GDM1 (cell line): Measurements from ENCODE around the gene RBPJ.
A peak's percentile ranks its signal among the peaks of the same experiment; 100 is the strongest.

Experiments used
- DNase-seq: peaks from one replicate; lab custom pipeline; 2025; lab: John Stamatoyannopoulos, UW

The RBPJ gene

GRCh38 chr4:26420438-26420837, 99.6 kb downstream of the RBPJ start:
- no peak for DNase-seq

DNA sequence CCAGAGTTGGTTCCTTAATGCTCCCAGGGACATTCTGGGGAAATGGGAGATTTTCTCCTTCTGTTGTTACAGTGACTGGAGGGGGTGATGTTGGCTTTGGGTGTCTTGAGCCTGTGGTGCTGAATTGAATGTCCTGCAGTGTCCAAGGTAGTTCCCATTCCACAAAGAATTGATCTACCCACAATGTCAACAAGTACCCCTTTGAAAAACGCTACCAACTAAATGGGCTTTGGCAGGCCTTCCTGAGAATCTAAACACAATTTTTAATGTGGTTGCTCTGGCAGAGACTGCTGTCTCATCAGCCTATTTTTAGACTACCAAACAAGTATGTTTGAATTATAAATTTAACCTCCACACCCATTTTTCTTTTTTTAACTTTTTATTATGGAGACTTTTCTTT, 100.1 kb downstream of the RBPJ start:
- no peak for DNase-seq

GRCh38 chr4:26424153-26424552, 103.3 kb downstream of the RBPJ start:
- DNase-seq, result no peak

DNA sequence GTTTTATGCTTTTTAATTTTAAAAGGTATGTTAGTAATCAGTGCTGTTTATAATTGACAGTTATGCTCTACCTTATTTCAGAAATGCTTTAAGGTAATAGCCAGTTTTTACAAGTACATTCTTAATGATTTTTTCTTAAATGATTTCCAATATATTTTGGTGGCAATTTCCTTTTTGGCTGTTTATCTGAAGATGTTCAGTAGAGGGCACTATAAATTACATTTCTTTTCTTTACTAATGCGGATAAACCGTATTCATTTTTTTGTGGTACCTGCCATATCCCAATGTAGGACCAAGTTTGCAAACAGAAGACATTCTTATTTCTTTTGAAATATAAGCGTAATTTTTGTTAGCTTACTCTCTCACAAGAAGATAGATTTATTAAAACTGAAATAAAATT, 104.0 kb downstream of the RBPJ start:
- DNase-seq, result no peak

- no peak for DNase-seq
These were observed 105.1 kb downstream of the RBPJ start for GRCh38 chr4:26425953-26426352.

GRCh38 chr4:26426892-26427291, 106.1 kb downstream of the RBPJ start:
- no peak for DNase-seq

DNA sequence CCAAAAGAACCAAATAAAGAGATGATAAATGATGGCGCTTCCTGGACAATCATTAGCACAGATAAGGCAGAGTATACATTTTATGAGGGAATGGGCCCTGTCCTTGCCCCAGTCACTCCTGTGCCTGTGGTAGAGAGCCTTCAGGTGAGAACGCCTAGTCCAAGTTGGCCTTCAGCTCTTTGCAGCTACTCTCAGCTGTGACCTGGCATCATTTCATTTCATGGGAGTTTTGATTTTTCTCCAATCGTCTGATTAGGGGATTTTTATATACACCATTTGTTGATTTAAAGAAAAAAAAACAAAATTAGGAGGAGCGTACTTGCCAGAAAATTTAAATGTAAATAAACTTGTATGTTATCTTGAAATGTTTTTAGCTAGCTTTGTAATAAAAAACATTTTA, 109.1 kb downstream of the RBPJ start:
- no peak for DNase-seq

DNA sequence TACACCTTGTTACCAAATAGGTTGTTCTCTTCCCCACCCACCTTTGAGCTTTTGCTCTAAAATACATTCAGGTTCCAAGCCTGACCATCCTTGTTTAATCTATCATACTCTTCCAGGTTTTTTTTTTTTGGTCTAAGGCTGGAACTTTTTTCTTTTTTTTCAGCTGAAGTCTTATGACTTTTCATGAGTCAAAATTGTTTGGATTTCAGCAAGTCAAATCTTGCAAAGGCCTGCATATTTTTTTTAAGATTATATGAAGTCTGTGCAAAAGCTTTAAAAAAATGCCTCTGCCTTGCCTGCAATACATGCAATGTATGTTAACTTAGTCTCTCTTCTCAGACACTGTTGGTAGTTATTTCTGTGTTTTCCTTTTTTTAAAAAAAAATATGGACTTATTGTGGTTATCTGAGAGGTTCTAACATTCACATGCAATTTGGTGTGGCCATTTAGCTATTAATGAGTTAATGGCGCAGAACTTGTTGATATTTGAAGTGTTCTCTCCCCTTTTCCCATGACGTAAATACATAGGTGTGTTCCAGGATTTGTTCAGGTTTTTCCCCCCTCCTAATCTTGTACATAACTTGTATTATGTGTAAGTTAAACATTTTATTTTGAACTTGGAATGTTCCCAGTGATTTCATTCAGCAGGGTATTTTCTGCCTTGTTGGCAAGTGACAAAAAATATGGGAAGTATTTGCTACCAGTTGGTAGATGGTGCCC, 110.8 kb downstream of the RBPJ start:
- DNase-seq, result no peak

DNA sequence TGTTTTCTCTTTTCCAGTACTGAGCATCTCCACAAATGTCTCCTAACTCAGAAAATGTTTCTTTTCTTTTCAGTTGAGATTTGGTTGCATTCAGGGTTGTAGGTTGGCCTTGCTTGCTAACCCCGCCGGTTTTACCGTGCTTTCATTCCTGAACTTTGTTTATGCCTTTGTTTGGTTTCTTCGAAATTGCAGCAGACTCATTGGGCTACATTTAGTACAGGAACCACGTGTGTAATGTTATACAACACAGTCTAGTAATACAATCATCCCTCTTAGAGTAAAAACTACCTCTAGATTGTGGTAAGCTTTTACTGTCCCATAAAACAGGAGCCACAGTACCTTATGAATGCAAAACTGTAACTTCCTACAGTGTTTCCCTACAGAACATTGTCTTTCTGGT, 111.6 kb downstream of the RBPJ start:
- DNase-seq, result no peak

- no peak for DNase-seq
These were observed 112.7 kb downstream of the RBPJ start for GRCh38 chr4:26433556-26433955.

- DNase-seq, result no peak
These were observed 113.3 kb downstream of the RBPJ start for GRCh38 chr4:26434030-26434639.

DNA sequence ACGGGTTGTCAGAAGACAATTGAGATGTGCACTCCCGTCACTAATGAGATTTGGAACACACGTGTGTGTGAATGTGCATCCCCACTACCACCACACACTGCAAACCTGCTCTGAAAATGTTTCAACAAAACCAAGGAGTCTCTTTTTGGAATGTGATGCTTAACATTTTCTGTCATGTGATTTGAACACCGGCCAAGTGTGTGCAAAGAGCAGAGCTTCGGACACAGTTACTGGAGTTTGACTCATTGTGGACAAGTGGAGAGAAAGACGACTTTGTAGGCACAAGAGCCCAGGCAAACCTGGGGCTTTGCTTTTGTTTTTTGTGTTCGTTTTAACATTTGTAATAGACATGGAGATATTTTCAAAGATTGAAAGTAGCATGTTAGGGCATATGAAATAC, 120.3 kb downstream of the RBPJ start:
- no peak for DNase-seq

- no peak for DNase-seq
These were observed 121.0 kb downstream of the RBPJ start for GRCh38 chr4:26441771-26442170.

DNA sequence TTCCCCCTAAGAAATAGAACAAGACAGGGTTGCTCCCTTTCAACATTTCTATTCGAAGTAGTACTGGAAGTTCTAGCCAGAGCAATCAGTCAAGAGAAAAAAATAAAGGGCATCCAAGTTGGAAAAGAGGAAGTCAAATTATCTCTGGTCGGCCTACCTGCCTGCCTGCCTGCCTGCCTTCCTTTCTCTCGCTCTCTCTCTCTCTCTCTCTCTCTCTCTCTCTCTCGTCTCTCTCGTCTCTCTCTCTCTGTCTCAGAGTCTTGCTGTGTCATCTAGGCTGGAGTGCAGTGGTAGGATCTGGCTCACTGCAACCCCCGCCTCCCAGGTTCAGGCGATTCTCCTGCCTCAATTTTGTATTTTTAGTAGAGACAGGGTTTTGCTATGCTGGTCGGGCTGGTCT, 126.6 kb downstream of the RBPJ start:
- no peak for DNase-seq

DNA sequence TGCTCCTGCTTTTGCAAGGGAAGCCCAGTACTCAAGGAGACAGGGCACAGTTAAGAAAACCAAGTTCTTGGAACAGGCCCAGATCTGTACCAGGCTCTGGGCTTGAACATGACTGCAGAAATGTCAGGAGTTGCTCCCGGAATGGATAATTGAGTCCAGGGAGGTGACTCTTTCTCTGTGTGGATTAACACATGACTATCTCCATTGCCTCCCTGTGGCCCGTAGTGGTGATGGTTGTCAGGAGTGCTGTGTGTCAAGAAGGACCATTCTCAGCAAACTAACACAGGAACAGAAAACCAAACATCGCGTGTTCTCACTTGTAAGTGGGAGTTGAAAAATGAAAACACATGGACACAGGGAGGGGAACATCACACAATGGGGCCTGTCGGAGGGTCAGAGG, 129.6 kb downstream of the RBPJ start:
- no peak for DNase-seq

GRCh38 chr4:26451597-26451996, 130.8 kb downstream of the RBPJ start:
- DNase-seq, result no peak

DNA sequence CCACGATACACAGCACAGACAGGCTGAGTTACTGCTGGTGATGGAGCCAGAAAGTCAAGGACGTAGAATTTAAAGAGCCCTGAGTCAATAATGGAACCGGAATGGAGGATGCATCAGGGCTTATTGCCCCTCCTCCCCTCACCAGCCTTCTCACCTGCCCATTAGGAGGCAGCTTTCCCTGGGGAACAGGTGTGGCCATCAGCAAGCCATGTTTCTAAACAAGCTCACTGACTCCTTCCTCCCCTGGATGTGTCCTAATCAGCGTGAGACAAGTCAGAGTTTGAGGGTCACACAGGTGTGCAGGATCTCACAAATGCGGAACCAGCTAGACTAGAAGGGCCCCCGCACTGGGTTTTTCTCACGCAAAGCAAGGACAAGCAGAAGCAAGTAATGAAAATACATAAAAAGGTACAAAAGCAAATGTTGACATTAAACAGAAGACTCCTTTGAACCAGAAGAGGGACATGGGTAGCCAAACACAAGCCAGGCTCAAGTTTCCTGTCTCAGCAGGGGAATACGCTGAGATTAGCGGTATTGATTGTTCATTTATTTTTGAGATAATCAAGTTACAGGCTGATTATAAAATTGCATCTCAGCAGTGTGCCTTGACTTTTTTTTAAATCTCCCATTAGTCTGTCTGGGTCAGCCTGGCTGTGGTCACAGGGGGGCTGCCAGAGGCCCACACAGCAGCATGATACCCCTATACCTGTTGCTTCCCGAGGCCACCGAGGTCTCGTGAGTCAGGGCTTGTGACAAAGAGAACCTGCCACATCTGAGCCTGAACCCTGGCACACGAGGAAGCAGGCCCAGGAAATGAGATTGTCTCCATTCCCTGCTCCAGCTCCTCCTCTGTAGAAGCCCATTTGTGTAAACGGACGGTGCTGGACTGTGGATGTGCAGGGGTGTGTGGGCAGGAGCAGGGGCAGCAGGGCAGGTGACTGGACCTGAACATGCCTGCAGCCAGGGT, 132.0 kb downstream of the RBPJ start:
- DNase-seq, result no peak

DNA sequence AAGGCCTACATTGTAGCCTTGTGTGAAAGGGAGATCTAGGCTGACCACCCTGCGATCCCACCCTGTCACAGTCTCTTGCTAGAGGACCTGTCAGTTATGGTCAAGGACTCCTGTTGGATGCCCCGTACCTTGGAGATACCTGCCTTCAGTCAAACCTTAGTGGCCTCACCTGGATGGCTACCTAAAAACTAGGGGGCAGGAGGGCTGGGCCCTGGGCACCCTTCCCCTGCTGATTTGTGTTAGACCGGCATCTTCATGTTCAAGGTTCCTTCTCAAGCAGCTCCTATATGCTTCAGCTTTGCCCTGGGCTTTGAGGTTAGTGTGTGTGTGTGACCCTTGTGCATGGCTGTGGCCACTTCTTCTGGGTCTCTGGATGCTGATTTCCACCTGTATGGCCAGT, 134.1 kb downstream of the RBPJ start:
- DNase-seq, result no peak

GRCh38 chr4:26455571-26455970, 134.8 kb downstream of the RBPJ start:
- no peak for DNase-seq

GRCh38 chr4:26457412-26457811, 136.6 kb downstream of the RBPJ start:
- DNase-seq, result no peak

DNA sequence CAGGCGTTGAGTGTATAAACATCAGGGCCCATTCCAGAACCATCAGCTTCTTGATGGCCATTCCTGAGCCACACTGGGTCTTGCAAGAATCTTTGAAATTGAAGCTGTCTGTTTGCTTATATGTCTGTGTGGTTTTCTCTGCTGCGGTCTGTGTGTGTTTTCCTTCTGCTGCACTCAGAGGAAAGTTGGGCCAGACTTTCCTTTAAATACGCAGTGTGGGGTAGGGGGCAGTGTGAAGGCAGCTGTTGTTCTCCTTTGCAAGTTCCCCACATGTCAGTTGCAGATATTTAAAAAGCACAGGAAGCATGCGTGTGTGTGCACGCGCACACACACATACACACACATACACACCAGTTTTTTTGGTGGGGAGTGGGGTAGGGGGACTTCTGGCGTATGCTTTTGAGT, 137.3 kb downstream of the RBPJ start:
- peak; percentile 75 for DNase-seq

DNA sequence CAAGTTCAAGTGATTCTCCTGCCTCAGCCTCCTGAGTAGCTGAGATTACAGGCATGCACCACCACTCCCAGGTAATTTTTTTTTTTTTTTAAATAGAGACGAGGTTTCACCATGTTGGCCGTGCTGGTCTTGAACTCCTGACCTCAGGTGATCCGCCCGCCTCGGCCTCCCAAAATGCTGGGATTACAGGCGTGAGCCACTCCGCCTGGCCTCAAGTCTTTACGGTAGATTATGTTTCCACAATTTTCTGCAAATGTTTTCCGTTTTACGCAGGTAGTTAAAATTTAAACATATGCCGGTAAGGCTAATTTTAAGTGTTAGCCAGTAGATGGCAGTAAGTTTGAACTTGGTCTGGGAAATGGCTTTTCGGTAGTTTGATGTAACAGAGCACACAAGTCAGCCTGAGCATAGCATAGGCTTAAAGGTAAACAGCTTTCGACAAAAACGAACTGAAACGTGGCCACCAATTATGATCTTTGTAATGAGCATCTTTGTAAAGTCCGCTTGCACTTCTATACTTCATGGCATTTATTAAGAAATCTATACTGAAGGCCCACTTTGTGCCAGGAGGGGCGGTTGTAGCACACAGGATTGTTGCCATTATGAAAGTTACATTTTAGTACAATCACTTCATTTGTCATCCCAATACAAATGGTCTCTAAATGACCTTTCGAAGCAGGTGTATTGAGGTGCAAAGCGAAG, 138.4 kb downstream of the RBPJ start:
- peak; percentile 39 for DNase-seq
